Esophagus muscularis mucosa (tissue), 4 donors: Measurements from ENCODE around the gene LETM1. TPM values are rescaled to one million over a fixed set of nuclear protein-coding genes. Genes with fewer than 3 reads are reported as not detected.

Experiments
- DNase-seq: peaks from one replicate; pipeline ENCODE4 v3.0.0-alpha.2; 2017; ENCODE audit errors: extremely low spot score
- H3K27ac ChIP-seq, 4 donors: fragments of 200-600 bp; sonication (generic); replicated peaks in 1 of 4; 1 replicate in 3 of 4; 2 replicates in 1 of 4; pipeline ENCODE4 v1.5.1; 2016 to 2019; ENCODE audit warnings: mild to moderate bottlenecking in 1 of 4
- H3K27me3 ChIP-seq, 4 donors: fragments of 200-600 bp; sonication (generic); one replicate each; pipeline versions ENCODE4 v1.5.1 to v1.6.0; 2016 to 2019
- H3K36me3 ChIP-seq, 4 donors: fragments of 200-600 bp; sonication (generic); one replicate each; pipeline ENCODE4 v1.5.1; 2016 to 2019
- H3K4me1 ChIP-seq, 4 donors: fragments of 200-600 bp; sonication (generic); one replicate each; pipeline ENCODE4 v1.5.1; 2016 to 2019
- H3K4me3 ChIP-seq, 4 donors: fragments of 200-600 bp; sonication (generic); 1 replicate in 2 of 4; 2 replicates in 2 of 4; pipeline ENCODE4 v1.5.1; 2016 to 2019; ENCODE audit warnings: mild to moderate bottlenecking in 4 of 4, moderate library complexity in 1 of 4
- H3K9me3 ChIP-seq, 4 donors: fragments of 200-600 bp; sonication (generic); 1 replicate in 3 of 4; 2 replicates in 1 of 4; pipeline ENCODE4 v1.5.1; 2016 to 2019
- EP300 ChIP-seq: sonication (generic); formaldehyde crosslinking; IDR thresholded peaks from one replicate; pipeline ENCODE4 v1.6.1; 2017; ENCODE audit warnings: antibody characterized with exemption
- POLR2A ChIP-seq: fragments of 450-650 bp; IDR thresholded peaks from one replicate; pipeline ENCODE4 v1.6.1; 2017; ENCODE audit warnings: antibody characterized with exemption, moderate library complexity, mild to moderate bottlenecking, low read depth
- POLR2AphosphoS5 ChIP-seq, 2 donors: sonication (generic); formaldehyde crosslinking; IDR thresholded peaks; one replicate each; pipeline ENCODE4 v1.6.1; 2017; ENCODE audit warnings: antibody characterized with exemption in 2 of 2
- WGBS: methylation state at CpG from one replicate; pipeline ENCODE4 v1.1.5; 2018; 5-methylcytosine and 5-hydroxymethylcytosine counted together
- intact Hi-C: fragments of 100-400 bp; cut with DNase I; formaldehyde crosslinking; loops from one replicate; pipeline ENCODE4 v1.15.1; 2023
- total RNA-seq, 4 donors: library from RNA; depleted of rRNA; stranded (reverse); fragments of >200 nt; gene quantifications; one replicate each; pipeline versions ENCODE4 v1.1.0 to v1.2.1, GENCODE V29; 2016
- TF ChIP-seq, protein P1 (sequence below), 3 experiments: fragments of 200-600 bp in 2 of 3; fragments of 450-650 bp in 1 of 3; sonication (generic) in 2 of 3; IDR thresholded peaks; one replicate each; pipeline ENCODE4 v1.5.1; 2017 to 2019; ENCODE audit warnings: antibody characterized with exemption in 3 of 3, mild to moderate bottlenecking in 2 of 3, moderate library complexity in 1 of 3

LETM1 gene
- total RNA-seq, 4 donors from 2014 or later, result 23.7 to 34.7 (median 33.3) TPM

DNA sequence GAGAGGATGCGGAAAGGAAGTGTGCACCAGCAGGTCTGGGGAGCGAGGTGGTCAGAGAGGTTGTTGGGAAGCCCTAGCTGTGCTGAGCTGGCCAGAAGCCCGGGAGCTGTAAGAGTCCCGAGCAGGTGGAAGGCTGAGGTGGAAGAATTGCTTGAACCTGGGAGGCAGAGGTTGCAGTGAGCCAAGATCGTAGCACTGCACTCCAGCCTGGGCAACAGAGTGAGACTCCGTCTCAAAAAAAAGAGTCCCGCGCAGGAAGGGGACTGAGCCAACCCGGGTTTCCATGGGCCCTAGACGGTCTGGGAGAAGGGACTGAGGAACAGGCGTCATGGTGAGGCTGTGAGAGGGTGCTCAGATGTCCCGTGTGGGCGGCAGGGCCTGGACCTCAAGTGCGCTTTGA, 75.5 kb downstream of the LETM1 start:
- TF ChIP-seq, protein P1, sequence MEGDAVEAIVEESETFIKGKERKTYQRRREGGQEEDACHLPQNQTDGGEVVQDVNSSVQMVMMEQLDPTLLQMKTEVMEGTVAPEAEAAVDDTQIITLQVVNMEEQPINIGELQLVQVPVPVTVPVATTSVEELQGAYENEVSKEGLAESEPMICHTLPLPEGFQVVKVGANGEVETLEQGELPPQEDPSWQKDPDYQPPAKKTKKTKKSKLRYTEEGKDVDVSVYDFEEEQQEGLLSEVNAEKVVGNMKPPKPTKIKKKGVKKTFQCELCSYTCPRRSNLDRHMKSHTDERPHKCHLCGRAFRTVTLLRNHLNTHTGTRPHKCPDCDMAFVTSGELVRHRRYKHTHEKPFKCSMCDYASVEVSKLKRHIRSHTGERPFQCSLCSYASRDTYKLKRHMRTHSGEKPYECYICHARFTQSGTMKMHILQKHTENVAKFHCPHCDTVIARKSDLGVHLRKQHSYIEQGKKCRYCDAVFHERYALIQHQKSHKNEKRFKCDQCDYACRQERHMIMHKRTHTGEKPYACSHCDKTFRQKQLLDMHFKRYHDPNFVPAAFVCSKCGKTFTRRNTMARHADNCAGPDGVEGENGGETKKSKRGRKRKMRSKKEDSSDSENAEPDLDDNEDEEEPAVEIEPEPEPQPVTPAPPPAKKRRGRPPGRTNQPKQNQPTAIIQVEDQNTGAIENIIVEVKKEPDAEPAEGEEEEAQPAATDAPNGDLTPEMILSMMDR (IDR thresholded peaks at IDR 0.05), result no peak
- no peak for TF ChIP-seq POLR2A
- no peak for TF ChIP-seq POLR2AphosphoS5 (IDR thresholded peaks at IDR 0.05)
- no peak for TF ChIP-seq EP300
- WGBS, result 88% methylated on average over 14 of the region's 14 CpGs
- Histone ChIP-seq H3K4me1 (peaks cover 0 to 6% (median 2%) of the 10 kb centered on the region in 4 donors), H3K9me3 (no peaks in the 10 kb centered on the region), H3K27ac (no peak overlapping the region), H3K27me3 (peaks cover 0 to 30% (median 0%) of the 10 kb centered on the region in 4 donors), H3K4me3 (no peak overlapping the region), H3K36me3 (no peaks in the 10 kb centered on the region)
- intact Hi-C loops, result no loop called here
- DNase-seq, result no peak

DNA sequence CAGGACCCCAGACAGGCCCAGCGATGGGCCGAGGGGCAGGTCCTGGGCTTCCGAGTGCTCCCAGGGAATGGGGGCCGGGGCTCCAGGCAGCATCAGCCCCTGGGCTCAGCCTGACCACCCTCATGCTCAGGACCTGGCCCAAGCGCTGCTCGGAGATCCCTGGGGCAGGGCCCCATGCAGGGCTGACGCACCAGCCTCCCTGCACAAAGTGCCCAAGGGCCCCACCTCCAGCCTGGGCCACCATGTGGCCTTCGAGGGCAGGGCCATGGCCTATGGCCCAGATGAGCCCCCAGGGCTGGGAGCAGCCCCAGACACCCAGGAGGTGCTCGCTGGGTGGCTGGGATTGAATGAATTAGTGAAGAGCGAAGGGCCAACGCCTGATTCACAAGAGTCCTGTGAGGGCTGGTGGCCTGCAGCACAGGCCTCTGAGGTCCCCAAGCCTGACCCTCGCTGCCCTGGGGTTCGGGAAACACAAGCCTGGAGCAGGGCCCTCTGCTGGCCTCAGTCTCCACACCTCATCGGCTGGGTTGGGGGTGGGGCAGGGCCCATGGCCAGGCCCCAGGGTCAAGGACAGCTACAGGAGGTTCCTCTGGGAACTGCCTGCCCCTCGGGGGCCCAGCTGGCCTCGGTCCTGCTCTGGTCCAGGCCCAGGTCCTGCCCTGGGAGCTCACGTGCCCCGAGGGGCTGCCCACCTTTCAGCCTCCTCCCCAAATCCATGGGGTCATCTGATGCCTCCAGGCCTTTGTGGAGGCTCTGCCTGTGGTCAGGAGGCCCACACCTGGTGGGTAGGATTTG, 76.2 kb downstream of the LETM1 start:
- 93% methylated on average over 5 of the region's 18 CpGs for WGBS
- Histone ChIP-seq H3K4me1 (no peaks in the 10 kb centered on the region), H3K27me3 (peaks cover 0 to 30% (median 0%) of the 10 kb centered on the region in 4 donors), H3K9me3 (no peaks in the 10 kb centered on the region), H3K4me3 (no peak overlapping the region), H3K36me3 (no peaks in the 10 kb centered on the region), H3K27ac (no peak overlapping the region)
- DNase-seq, result no peak
- TF ChIP-seq EP300 (no peak), POLR2A (no peak), POLR2AphosphoS5 (IDR thresholded peaks at IDR 0.05) (no peak)
- TF ChIP-seq, protein P1 (IDR thresholded peaks at IDR 0.05), result no peak
- intact Hi-C loops, result no loop called here

DNA sequence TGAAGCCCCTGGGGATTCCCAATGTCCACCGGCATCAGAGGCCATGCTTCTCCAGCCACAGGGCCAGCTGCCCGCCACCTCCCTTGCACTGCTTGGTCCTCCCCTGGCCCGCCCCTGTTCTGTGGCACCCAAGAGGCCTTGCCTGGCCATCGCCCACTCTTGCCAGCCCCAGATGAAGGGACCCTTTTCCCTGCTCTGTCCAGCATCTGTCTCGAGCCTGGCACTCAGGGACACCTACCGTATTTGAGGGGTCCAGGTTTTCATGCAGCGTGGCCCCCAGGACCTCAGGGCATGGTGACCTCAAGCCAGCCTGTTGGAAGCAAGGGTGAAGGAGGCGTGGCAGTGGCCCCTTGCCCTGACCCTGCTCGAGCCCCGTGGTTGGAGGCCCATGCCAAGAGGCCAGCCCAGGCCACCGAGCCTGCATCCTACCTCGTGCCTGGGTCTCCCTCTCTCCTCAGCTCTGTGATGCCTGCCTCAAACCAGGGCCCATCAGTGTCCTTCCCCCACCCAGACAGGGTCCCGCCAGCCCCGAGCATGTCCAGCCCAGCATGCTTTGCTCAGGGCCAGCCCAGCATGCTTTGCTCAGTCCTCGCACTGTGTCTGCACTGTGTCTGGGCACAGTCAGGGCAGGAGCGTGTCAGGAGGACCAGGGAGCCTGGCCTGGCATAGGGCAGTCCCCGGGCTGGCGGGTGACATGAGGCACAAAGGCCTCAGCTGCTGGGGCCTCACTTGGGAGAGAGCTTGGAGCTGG, 77.1 kb downstream of the LETM1 start:
- WGBS, result 93% methylated on average over 7 of the region's 18 CpGs
- Histone ChIP-seq H3K9me3 (no peaks in the 10 kb centered on the region), H3K27ac (no peak overlapping the region), H3K4me3 (no peak overlapping the region), H3K36me3 (no peaks in the 10 kb centered on the region), H3K27me3 (peaks cover 0 to 30% (median 0%) of the 10 kb centered on the region in 4 donors), H3K4me1 (no peaks in the 10 kb centered on the region)
- DNase-seq, result no peak
- intact Hi-C loops, result no loop called here
- TF ChIP-seq POLR2A (no peak), POLR2AphosphoS5 (IDR thresholded peaks at IDR 0.05) (no peak), EP300 (no peak)
- TF ChIP-seq, protein P1 (IDR thresholded peaks at IDR 0.05), result no peak

DNA sequence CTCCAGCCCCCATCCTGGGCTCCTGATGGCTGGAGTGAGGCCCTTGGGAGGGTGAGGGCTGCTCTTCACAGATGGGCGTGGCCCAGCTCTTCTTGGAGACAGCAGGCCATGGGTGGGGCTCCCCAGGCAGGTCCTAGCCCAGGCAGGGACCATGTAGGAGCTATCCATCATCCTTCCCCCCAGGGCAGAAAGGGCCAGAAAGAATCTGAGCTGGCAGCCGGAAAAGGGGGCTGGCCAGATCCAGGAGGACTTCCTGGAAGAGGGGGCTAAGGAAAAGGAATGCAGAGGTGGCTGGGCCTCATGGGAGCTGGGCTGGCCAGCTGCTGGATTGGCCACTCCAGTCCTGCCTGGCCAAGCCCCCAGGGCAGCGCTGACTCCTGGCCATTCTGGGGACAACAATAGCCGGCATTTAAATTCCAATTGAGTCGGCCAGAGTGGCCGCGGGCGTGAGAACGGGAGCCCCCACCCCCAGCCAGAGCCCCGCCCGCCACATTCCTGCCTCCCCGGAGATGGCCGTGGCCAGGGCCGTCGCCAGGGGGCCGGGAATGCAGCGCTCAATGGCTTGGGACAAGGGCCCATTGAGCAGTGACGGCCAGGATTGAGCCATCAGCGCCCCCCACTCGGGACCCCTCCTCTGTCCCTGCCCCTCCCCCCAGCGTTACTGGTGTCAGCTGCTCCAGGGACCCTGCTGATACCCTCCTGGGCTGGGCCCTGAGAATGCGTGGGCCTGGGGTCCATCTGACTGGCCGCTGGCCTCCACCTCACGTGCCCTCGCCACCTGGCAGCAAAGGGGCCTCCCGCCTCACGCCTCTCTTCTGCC, 77.9 kb downstream of the LETM1 start:
- no peak for DNase-seq
- Histone ChIP-seq H3K27me3 (peaks cover 0 to 30% (median 0%) of the 10 kb centered on the region in 4 donors), H3K9me3 (no peaks in the 10 kb centered on the region), H3K4me3 (no peak overlapping the region), H3K36me3 (no peaks in the 10 kb centered on the region), H3K27ac (no peak overlapping the region), H3K4me1 (no peaks in the 10 kb centered on the region)
- intact Hi-C loops, result no loop called here
- no peak for TF ChIP-seq POLR2A
- no peak for TF ChIP-seq EP300
- TF ChIP-seq POLR2AphosphoS5 (IDR thresholded peaks at IDR 0.05), result no peak
- TF ChIP-seq, protein P1 (IDR thresholded peaks at IDR 0.05), result no peak
- 62% methylated on average over 13 of the region's 27 CpGs for WGBS
